Measurements from ENCODE around the gene DAGLA.

The DAGLA gene

GRCh38 chr11:61747192-61747966, 67.2 kb downstream of the DAGLA start:
- DNase-seq: peak; percentile 66 to 70

GRCh38 chr11:61747967-61748285, 67.7 kb downstream of the DAGLA start:
- no peak for DNase-seq

- DNase-seq: peak; percentile 60 to 70
Measured at GRCh38 chr11:61749591-61750217, 69.5 kb downstream of the DAGLA start.

GRCh38 chr11:61750631-61751273, 70.6 kb downstream of the DAGLA start:
- no peak for DNase-seq

GRCh38 chr11:61751384-61751783, 71.2 kb downstream of the DAGLA start:
- DNase-seq: no peak

- peak; percentile 22 to 55 for DNase-seq
Measured at GRCh38 chr11:61752117-61752924, 72.1 kb downstream of the DAGLA start, which contains the start of gene MYRF. MYRF (plus strand) TSS chr11:61752636; CDS start chr11:61752745, 109 bp downstream.

GRCh38 chr11:61752925-61753521, 72.8 kb downstream of the DAGLA start:
- DNase-seq: no peak

- no peak for DNase-seq
Measured at GRCh38 chr11:61753672-61754071, 73.5 kb downstream of the DAGLA start.

- DNase-seq: no peak
Measured at GRCh38 chr11:61754534-61755482, 74.6 kb downstream of the DAGLA start.

- no peak for DNase-seq
Measured at GRCh38 chr11:61756147-61756451, 75.9 kb downstream of the DAGLA start.

- peak; percentile 19 to 24 for DNase-seq
Measured at GRCh38 chr11:61756452-61757212, 76.4 kb downstream of the DAGLA start.

- no peak for DNase-seq
Measured at GRCh38 chr11:61757213-61757862, 77.1 kb downstream of the DAGLA start.

GRCh38 chr11:61760946-61761345, 80.8 kb downstream of the DAGLA start:
- no peak for DNase-seq

- no peak for DNase-seq
Measured at GRCh38 chr11:61761440-61762222, 81.4 kb downstream of the DAGLA start.

- DNase-seq: no peak
Measured at GRCh38 chr11:61762223-61762615, 82.0 kb downstream of the DAGLA start.

- no peak for DNase-seq
Measured at GRCh38 chr11:61762798-61763197, 82.6 kb downstream of the DAGLA start.

GRCh38 chr11:61763930-61764605, 83.9 kb downstream of the DAGLA start:
- DNase-seq: no peak

- no peak for DNase-seq
Measured at GRCh38 chr11:61764606-61765260, 84.5 kb downstream of the DAGLA start.
